ENCODE results near the gene RHEBL1. TPM values are rescaled to one million over a fixed set of nuclear protein-coding genes. Genes with fewer than 3 reads are reported as not detected.

The RHEBL1 gene
- total RNA-seq, 2 experiments from 2014 or later, result 5.1 to 6.0 TPM

DNA sequence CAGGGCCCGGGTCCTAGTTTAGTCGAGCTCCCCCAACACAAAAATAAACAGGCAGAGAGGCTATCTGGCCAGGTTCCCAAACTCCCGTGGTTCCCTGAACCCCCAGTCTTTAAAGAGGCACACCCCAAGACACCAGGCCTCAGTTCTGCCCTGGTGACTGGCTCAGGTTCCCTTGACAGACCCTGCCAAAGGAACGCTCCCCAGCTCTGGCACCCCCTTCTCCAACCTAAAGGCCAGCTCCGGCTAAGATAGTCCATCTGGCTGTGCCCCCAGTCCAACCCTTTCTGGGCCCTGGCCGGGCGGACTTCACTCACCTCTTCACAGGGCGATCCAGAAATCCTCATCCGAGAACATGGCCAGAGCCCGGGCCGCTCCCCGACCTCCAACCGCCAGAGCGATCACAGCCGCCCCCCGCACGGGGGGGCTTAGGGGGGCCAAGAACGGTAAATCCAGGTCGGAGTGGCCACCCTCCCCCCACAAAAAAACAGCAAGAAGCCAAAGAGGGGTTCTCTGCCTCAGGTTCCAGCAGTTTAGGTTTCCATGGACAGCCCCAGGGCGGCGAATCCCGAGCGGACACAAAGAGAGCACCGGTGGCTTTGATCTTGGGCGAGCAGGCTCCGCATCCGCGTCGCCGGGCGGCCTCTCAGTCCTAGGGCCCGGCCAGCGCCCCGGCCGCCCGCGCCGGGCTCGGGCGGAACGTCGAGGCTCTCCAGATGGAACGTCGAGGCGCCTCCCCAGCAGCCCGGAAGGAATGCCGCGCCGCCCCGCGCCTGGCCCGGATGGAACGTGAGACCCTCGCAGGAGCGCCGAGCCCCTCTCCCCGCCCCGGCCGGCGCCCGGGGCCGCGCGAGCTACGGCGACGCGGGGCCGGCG, 10.2 kb downstream of the RHEBL1 start:
- ChIA-PET CTCF (interaction anchor here (0.8 to 2.0 kb wide), 3 partner anchors 15 to 146 kb away, joined by 3 to 7 read pairs (median 4); partner anchors contain the start of gene WNT1), POLR2A (interaction anchor here (1.0 to 3.4 kb wide), 5 partner anchors 11 to 129 kb away, joined by 3 to 28 read pairs (median 9); partner anchors contain the start of genes RHEBL1, TUBA1A, TUBA1B and WNT1)
- Histone ChIP-seq H3K36me3 (ENCODE audit: insufficient read depth, low read length) (peaks cover 8% of the 10 kb centered on the region), H3K4me1 (ENCODE audit: insufficient read depth, low read length) (peaks cover 63% of the 10 kb centered on the region), H3K27ac (ENCODE audit: low read depth in 1 of 2, low read length in 2 of 2) (peak overlapping the region; percentile 49 to 50), H3K9me3 (ENCODE audit: control insufficient read depth in 1 of 2, insufficient read depth in 1 of 2, low read length in 2 of 2) (no peaks in the 10 kb centered on the region), H3K27me3 (ENCODE audit: control insufficient read depth in 1 of 2, insufficient read depth in 2 of 2, low read length in 2 of 2) (no peaks in the 10 kb centered on the region), H3K4me3 (ENCODE audit: low read length) (peak overlapping the region; percentile 96)
- TF ChIP-seq, protein P1, sequence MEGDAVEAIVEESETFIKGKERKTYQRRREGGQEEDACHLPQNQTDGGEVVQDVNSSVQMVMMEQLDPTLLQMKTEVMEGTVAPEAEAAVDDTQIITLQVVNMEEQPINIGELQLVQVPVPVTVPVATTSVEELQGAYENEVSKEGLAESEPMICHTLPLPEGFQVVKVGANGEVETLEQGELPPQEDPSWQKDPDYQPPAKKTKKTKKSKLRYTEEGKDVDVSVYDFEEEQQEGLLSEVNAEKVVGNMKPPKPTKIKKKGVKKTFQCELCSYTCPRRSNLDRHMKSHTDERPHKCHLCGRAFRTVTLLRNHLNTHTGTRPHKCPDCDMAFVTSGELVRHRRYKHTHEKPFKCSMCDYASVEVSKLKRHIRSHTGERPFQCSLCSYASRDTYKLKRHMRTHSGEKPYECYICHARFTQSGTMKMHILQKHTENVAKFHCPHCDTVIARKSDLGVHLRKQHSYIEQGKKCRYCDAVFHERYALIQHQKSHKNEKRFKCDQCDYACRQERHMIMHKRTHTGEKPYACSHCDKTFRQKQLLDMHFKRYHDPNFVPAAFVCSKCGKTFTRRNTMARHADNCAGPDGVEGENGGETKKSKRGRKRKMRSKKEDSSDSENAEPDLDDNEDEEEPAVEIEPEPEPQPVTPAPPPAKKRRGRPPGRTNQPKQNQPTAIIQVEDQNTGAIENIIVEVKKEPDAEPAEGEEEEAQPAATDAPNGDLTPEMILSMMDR (IDR thresholded peaks at IDR 0.05), result no peak
- H3K36me3 Mint-ChIP-seq (ENCODE audit: low read depth), result peaks cover 41% of the 10 kb centered on the region
- peak overlapping the region; percentile 92 for H3K4me3 Mint-ChIP-seq
- no peaks in the 10 kb centered on the region for H3K27me3 Mint-ChIP-seq
- DNase-seq (peak in 7 of 14 experiments; percentile 6 to 60 (median 21)), ATAC-seq (ENCODE audit: poor library complexity) (peak; percentile 6)
- no peaks in the 10 kb centered on the region for H3K9me3 Mint-ChIP-seq
- H3K27ac Mint-ChIP-seq, result peak overlapping the region; percentile 55
- H3K4me1 Mint-ChIP-seq (ENCODE audit: low read depth), result peaks cover 65% of the 10 kb centered on the region
- intact Hi-C loops (cut with DNase I, micrococcal nuclease), result loop anchor here in 1 of 2 experiments (5.0 kb wide), 1 partner anchor 73 kb away; the partner anchor contains the start of gene TUBA1B

DNA sequence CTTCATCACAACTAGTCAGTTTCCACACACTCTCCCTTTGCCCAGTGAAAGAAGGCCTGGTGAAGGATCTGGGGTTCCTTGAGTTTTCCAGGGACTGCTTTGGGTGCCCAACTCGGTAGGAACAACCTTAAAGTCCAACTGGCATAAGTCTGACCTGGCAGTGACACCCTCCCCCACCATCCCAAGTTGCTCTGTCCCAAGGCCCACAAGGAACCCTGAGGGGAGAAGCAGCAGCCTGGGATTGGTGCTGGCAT, 10.8 kb downstream of the RHEBL1 start:
- no peaks in the 10 kb centered on the region for H3K9me3 ChIP-seq (ENCODE audit: control insufficient read depth in 1 of 2, insufficient read depth in 1 of 2, low read length in 2 of 2)
- H3K4me3 ChIP-seq (ENCODE audit: low read length), result peak overlapping the region; percentile 96
- H3K9me3 Mint-ChIP-seq, result no peaks in the 10 kb centered on the region
- peak overlapping the region; percentile 55 for H3K27ac Mint-ChIP-seq
- peaks cover 13% of the 10 kb centered on the region for H3K36me3 ChIP-seq (ENCODE audit: insufficient read depth, low read length)
- peak overlapping the region; percentile 49 to 50 for H3K27ac ChIP-seq (ENCODE audit: low read depth in 1 of 2, low read length in 2 of 2)
- ATAC-seq (ENCODE audit: poor library complexity) (no peak), DNase-seq (no peak)
- intact Hi-C loops (cut with DNase I, micrococcal nuclease), result no loop called here
- no peaks in the 10 kb centered on the region for H3K27me3 ChIP-seq (ENCODE audit: control insufficient read depth in 1 of 2, insufficient read depth in 2 of 2, low read length in 2 of 2)
- TF ChIP-seq, protein P1 (IDR thresholded peaks at IDR 0.05), result no peak
- H3K4me1 ChIP-seq (ENCODE audit: insufficient read depth, low read length), result peaks cover 64% of the 10 kb centered on the region
- POLR2A ChIA-PET, result interaction anchor here (1.9 to 3.4 kb wide), 2 partner anchors 11 to 129 kb away, joined by 9 to 28 read pairs; partner anchors contain the start of genes RHEBL1 and TUBA1A
- H3K36me3 Mint-ChIP-seq (ENCODE audit: low read depth), result peaks cover 45% of the 10 kb centered on the region
- H3K4me3 Mint-ChIP-seq, result peak overlapping the region; percentile 92
- H3K27me3 Mint-ChIP-seq, result no peaks in the 10 kb centered on the region
- CTCF ChIA-PET, result interaction anchor here (1.4 to 2.0 kb wide), 3 partner anchors 11 to 81 kb away, joined by 3 to 7 read pairs (median 4); partner anchors contain the start of genes RHEBL1 and WNT1
- H3K4me1 Mint-ChIP-seq (ENCODE audit: low read depth), result peaks cover 66% of the 10 kb centered on the region

DNA sequence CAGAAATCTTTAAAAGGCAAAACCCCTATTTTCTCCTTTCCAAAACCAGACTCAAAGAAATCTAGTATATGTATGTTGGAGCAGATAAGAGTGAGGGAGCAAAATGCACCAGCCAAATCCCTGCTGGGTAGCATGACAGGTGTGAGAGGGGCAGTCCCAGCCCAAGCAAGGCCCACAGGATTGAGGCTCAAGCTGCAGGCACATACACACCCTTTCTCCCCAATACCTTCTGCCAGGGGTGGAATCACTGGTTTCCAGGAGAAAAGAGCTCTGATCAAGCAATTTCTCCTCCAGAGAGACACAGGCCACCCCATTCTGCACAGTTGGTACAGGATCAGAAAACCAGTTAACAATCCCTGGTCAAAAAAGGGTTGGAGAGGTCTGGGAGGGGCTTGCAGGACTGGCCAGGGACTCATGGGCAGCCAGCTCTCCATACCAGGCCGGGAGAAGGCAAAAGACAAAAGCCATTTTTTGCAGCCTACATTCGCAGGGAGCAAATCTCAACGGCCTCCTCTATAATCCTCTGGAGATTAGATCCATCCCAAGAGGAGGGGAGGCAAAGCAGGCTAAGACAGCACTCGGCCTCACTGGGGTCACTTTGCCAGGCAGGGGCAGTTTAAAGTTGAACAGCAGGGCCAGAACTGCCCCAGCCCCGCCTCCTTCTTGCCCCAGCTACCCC, 11.3 kb downstream of the RHEBL1 start:
- intact Hi-C loops (cut with DNase I, micrococcal nuclease), result no loop called here
- H3K4me3 ChIP-seq (ENCODE audit: low read length), result peak overlapping the region; percentile 96
- POLR2A ChIA-PET, result interaction anchor here (1.1 to 3.4 kb wide), 3 partner anchors 12 to 129 kb away, joined by 3 to 28 read pairs (median 4); partner anchors contain the start of genes RHEBL1 and TUBA1B

More for the DNA sequence above, 11.3 kb downstream of the RHEBL1 start:
- TF ChIP-seq, protein P1 (IDR thresholded peaks at IDR 0.05), result no peak
- Mint-ChIP-seq H3K4me1 (ENCODE audit: low read depth) (peaks cover 65% of the 10 kb centered on the region), H3K27ac (peak overlapping the region; percentile 55), H3K9me3 (no peaks in the 10 kb centered on the region), H3K27me3 (no peaks in the 10 kb centered on the region), H3K36me3 (ENCODE audit: low read depth) (peaks cover 50% of the 10 kb centered on the region), H3K4me3 (peak overlapping the region; percentile 92)
- H3K9me3 ChIP-seq (ENCODE audit: control insufficient read depth in 1 of 2, insufficient read depth in 1 of 2, low read length in 2 of 2), result no peaks in the 10 kb centered on the region
- no peak for ATAC-seq (ENCODE audit: poor library complexity)
- H3K36me3 ChIP-seq (ENCODE audit: insufficient read depth, low read length), result peaks cover 18% of the 10 kb centered on the region
- H3K27ac ChIP-seq (ENCODE audit: low read depth in 1 of 2, low read length in 2 of 2), result peak overlapping the region; percentile 47 to 49
- H3K27me3 ChIP-seq (ENCODE audit: control insufficient read depth in 1 of 2, insufficient read depth in 2 of 2, low read length in 2 of 2), result no peaks in the 10 kb centered on the region
- H3K4me1 ChIP-seq (ENCODE audit: insufficient read depth, low read length), result peaks cover 63% of the 10 kb centered on the region
- peak in 1 of 14 experiments; percentile 17 for DNase-seq
- CTCF ChIA-PET, result interaction anchor here (0.8 to 2.0 kb wide), 4 partner anchors 11 to 80 kb away, joined by 3 to 7 read pairs (median 4); partner anchors contain the start of genes RHEBL1 and WNT1
